Measurements from ENCODE around the gene TMBIM1.
A peak's percentile ranks its signal among the peaks of the same experiment; 100 is the strongest.
"Not testable (repeated sequence)": the region's sequence is repeated elsewhere in the genome, so short reads cannot be mapped to it uniquely, and the experiment has no call there.

TMBIM1 gene

GRCh38 chr2:218325566-218326160, 33.4 kb upstream of the TMBIM1 start:
- H3K27ac Mint-ChIP-seq, result peak overlapping the region in 1 of 2 donors; percentile 44
- H3K4me3 Mint-ChIP-seq, result no peak overlapping the region
- peaks cover 9 to 10% of the 10 kb centered on the region in 2 donors for H3K27me3 Mint-ChIP-seq
- DNase-seq (no peak), ATAC-seq (replicated peaks) (no peak)
- no peaks in the 10 kb centered on the region for H3K36me3 Mint-ChIP-seq (ENCODE audit: insufficient read depth)
- no peaks in the 10 kb centered on the region for H3K9me3 Mint-ChIP-seq
- peaks cover 16% of the 10 kb centered on the region in 2 donors for H3K4me1 Mint-ChIP-seq (ENCODE audit: low read depth in 2 of 2)

DNA sequence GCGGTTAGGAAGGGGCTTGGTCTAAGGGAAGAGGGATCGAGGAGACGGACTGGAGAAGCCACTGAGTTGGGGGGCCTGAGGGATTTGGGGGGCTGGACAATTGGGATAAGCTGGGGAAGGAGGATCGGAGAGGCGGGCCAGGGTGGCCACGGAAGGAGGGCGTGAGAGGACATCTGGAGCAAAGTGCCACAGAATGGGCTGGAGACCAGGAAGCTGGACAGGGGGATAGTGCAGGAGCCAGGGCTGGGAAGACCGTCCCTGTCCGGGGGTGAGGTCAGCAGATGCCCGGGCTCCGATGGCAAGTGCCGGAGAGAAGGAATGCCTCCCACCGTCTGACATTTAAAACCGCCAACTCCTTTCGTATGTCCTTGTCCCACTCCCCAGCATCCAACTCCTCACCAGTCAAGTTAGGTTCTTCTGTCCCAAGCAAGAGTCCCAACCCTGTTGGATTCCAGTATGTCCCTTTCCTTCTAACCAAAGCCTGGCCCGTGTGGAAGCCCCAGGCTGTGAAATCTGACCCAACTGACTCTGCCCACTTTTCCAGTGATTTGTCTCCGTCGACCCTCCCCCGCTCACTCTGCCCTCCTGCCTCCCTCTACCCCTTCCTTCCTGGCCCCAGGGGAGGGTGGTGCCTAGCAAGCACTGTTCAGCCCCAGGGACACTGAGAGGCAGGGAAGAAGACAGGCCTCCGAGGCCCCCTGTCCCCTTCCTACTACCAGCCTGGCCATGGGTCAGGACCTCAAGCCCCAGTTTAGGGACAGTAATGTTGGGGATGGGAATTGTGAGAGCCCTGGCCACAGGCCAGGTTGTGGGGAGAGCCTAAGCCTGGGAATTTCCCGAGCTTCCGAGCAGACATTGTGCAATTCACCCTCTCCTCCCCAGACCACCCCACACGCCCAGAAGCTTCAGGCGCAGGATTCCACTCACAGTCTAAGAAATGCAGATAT, 31.5 kb upstream of the TMBIM1 start:
- peak overlapping the region; percentile 79 to 81 for H3K4me3 Mint-ChIP-seq
- DNase-seq (no peak), ATAC-seq (replicated peaks) (no peak)
- peaks cover 3% of the 10 kb centered on the region for H3K36me3 Mint-ChIP-seq (ENCODE audit: insufficient read depth)
- peaks cover 9 to 10% of the 10 kb centered on the region in 2 donors for H3K27me3 Mint-ChIP-seq
- H3K9me3 Mint-ChIP-seq, result no peaks in the 10 kb centered on the region
- H3K27ac Mint-ChIP-seq, result peak overlapping the region in 1 of 2 donors; percentile 50
- H3K4me1 Mint-ChIP-seq (ENCODE audit: low read depth in 2 of 2), result peaks cover 14 to 16% of the 10 kb centered on the region in 2 donors

- peaks cover 9 to 10% of the 10 kb centered on the region in 2 donors for H3K27me3 Mint-ChIP-seq
- peak overlapping the region; percentile 79 to 81 for H3K4me3 Mint-ChIP-seq
- DNase-seq, result peak; percentile 27 to 46 (median 32)
- H3K27ac Mint-ChIP-seq, result peak overlapping the region; percentile 30 to 50
- H3K36me3 Mint-ChIP-seq (ENCODE audit: insufficient read depth), result peaks cover 3% of the 10 kb centered on the region
- H3K9me3 Mint-ChIP-seq, result no peaks in the 10 kb centered on the region
- peak; percentile 85 for ATAC-seq (replicated peaks)
- H3K4me1 Mint-ChIP-seq (ENCODE audit: low read depth in 2 of 2), result peaks cover 14 to 16% of the 10 kb centered on the region in 2 donors
Observed at GRCh38 chr2:218322768-218323525, 30.6 kb upstream of the TMBIM1 start.

DNA sequence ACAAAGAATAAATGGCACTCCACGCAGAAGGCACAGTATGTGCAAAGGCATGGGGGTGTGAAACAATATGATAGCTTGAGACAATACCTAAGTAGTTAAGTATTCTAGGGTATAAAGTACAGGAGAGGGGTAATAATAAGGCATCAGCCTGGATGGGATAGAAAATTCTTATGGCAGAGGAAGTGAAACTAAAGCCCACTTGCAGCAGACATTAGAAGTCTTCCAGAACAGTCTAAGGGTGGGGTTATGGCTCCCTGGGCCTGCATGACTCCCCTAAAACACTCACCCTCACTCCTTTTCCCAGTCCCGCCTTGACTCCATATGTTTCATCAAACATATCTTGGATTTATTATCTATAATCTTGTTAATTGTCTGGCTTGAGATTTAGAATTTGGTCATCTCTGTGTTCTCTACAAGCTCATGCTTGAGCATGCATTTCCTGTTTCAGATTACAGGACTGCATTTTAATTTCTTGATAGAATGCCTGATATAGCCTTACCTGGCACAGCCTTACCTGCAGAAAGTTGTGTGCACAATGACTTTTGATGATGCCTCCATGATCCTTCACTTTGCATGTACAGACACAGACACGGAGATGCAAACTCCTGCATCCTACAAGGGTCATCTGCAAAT, 28.5 kb upstream of the TMBIM1 start:
- Mint-ChIP-seq H3K27me3 (peaks cover 9 to 10% of the 10 kb centered on the region in 2 donors), H3K36me3 (ENCODE audit: insufficient read depth) (peaks cover 11% of the 10 kb centered on the region), H3K27ac (peak overlapping the region in 1 of 2 donors; percentile 16), H3K4me3 (no peak overlapping the region), H3K4me1 (ENCODE audit: low read depth in 2 of 2) (peaks cover 31% of the 10 kb centered on the region in 2 donors), H3K9me3 (no peaks in the 10 kb centered on the region)
- DNase-seq (no peak), ATAC-seq (replicated peaks) (no peak)

GRCh38 chr2:218319813-218320365, 27.6 kb upstream of the TMBIM1 start:
- DNase-seq (no peak), ATAC-seq (replicated peaks) (no peak)
- Mint-ChIP-seq H3K4me3 (no peak overlapping the region), H3K27ac (no peak overlapping the region), H3K36me3 (ENCODE audit: insufficient read depth) (peaks cover 11% of the 10 kb centered on the region), H3K27me3 (peaks cover 9 to 10% of the 10 kb centered on the region in 2 donors), H3K9me3 (no peaks in the 10 kb centered on the region), H3K4me1 (ENCODE audit: low read depth in 2 of 2) (peaks cover 34% of the 10 kb centered on the region in 2 donors)

- H3K4me1 Mint-ChIP-seq (ENCODE audit: low read depth in 2 of 2), result peaks cover 26 to 27% of the 10 kb centered on the region in 2 donors
- H3K36me3 Mint-ChIP-seq (ENCODE audit: insufficient read depth), result peaks cover 11% of the 10 kb centered on the region
- DNase-seq (no peak), ATAC-seq (replicated peaks) (no peak)
- no peaks in the 10 kb centered on the region for H3K27me3 Mint-ChIP-seq
- H3K27ac Mint-ChIP-seq, result peak overlapping the region in 1 of 2 donors; percentile 19
- no peaks in the 10 kb centered on the region for H3K9me3 Mint-ChIP-seq
- H3K4me3 Mint-ChIP-seq, result no peak overlapping the region
Observed at GRCh38 chr2:218318241-218318640, 25.9 kb upstream of the TMBIM1 start.

DNA sequence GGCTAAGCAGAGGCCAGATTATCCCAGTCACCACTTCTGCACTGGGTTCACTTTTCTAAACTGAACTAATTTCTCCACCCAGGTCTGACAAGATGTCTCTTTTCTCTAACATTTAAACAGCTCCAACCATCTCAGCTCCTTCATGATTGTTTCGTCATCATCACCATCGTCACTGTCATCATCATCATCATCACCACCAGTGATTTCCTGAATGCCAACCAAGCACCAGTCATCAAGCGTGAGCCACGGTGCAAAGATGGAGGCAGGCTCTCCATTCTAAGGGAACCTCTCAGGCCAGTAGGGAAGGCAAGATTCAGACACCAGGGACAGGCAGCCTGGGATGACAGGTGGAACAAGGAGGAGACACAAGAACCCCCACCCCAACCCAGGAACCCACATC, 25.5 kb upstream of the TMBIM1 start:
- no peak overlapping the region for H3K27ac Mint-ChIP-seq
- no peak for DNase-seq
- H3K4me1 Mint-ChIP-seq (ENCODE audit: low read depth in 2 of 2), result peaks cover 26 to 27% of the 10 kb centered on the region in 2 donors
- H3K27me3 Mint-ChIP-seq, result no peaks in the 10 kb centered on the region
- no peaks in the 10 kb centered on the region for H3K9me3 Mint-ChIP-seq
- H3K4me3 Mint-ChIP-seq, result no peak overlapping the region
- ATAC-seq (replicated peaks), result no peak
- H3K36me3 Mint-ChIP-seq (ENCODE audit: insufficient read depth), result peaks cover 11% of the 10 kb centered on the region

- H3K4me1 Mint-ChIP-seq (ENCODE audit: low read depth in 2 of 2), result peaks cover 21 to 22% of the 10 kb centered on the region in 2 donors
- H3K27ac Mint-ChIP-seq, result peak overlapping the region; percentile 3 to 86
- no peaks in the 10 kb centered on the region for H3K27me3 Mint-ChIP-seq
- H3K9me3 Mint-ChIP-seq, result no peaks in the 10 kb centered on the region
- DNase-seq (no peak), ATAC-seq (replicated peaks) (no peak)
- peaks cover 11% of the 10 kb centered on the region for H3K36me3 Mint-ChIP-seq (ENCODE audit: insufficient read depth)
- H3K4me3 Mint-ChIP-seq, result no peak overlapping the region
Observed at GRCh38 chr2:218317303-218317630, 25.0 kb upstream of the TMBIM1 start.

DNA sequence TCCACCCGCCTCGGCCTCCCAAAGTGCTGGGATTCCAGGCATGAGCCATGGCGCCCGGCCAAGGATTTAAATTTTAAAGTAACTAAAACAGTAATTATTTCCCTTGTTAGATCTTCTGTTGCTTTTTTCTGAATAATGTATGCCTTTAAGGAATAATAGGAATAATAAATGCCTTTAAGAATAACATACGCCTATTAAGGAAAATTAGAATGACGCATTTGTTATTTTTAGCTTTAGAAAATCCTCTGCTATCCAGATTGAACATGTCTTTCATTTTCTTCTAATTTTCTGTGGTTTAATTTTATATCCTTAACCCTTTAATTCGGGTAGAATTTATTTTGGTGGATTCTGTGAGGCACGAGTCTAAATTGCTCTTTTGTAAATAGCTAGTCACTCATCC, 23.1 kb upstream of the TMBIM1 start:
- Mint-ChIP-seq H3K4me3 (no peak overlapping the region), H3K4me1 (ENCODE audit: low read depth in 2 of 2) (peaks cover 19 to 20% of the 10 kb centered on the region in 2 donors), H3K27me3 (no peaks in the 10 kb centered on the region), H3K36me3 (ENCODE audit: insufficient read depth) (peaks cover 11% of the 10 kb centered on the region), H3K27ac (peak overlapping the region; percentile 85 to 86), H3K9me3 (no peaks in the 10 kb centered on the region)
- ATAC-seq (replicated peaks), result no peak
- DNase-seq, result no peak

- not testable (repeated sequence) for DNase-seq; H3K4me3 Mint-ChIP-seq; H3K27me3 Mint-ChIP-seq; H3K9me3 Mint-ChIP-seq; ATAC-seq (replicated peaks); H3K27ac Mint-ChIP-seq; H3K36me3 Mint-ChIP-seq (ENCODE audit: insufficient read depth)
- H3K4me1 Mint-ChIP-seq (ENCODE audit: low read depth in 2 of 2), result peaks cover 19 to 20% of the 10 kb centered on the region in 2 donors
Observed at GRCh38 chr2:218314764-218315163, 22.5 kb upstream of the TMBIM1 start.

- Mint-ChIP-seq H3K4me3 (no peak overlapping the region), H3K36me3 (ENCODE audit: insufficient read depth) (peaks cover 8% of the 10 kb centered on the region), H3K27me3 (no peaks in the 10 kb centered on the region), H3K4me1 (ENCODE audit: low read depth in 2 of 2) (peaks cover 19 to 20% of the 10 kb centered on the region in 2 donors), H3K27ac (no peak overlapping the region), H3K9me3 (no peaks in the 10 kb centered on the region)
- ATAC-seq (replicated peaks) (no peak), DNase-seq (no peak)
Observed at GRCh38 chr2:218313356-218313755, 21.1 kb upstream of the TMBIM1 start.

- no peak for ATAC-seq (replicated peaks)
- no peak overlapping the region for H3K27ac Mint-ChIP-seq
- H3K4me3 Mint-ChIP-seq, result no peak overlapping the region
- DNase-seq, result no peak
- peaks cover 16% of the 10 kb centered on the region in 2 donors for H3K4me1 Mint-ChIP-seq (ENCODE audit: low read depth in 2 of 2)
- peaks cover 0 to 8% of the 10 kb centered on the region in 2 donors for H3K27me3 Mint-ChIP-seq
- peaks cover 12% of the 10 kb centered on the region for H3K36me3 Mint-ChIP-seq (ENCODE audit: insufficient read depth)
- H3K9me3 Mint-ChIP-seq, result no peaks in the 10 kb centered on the region
Observed at GRCh38 chr2:218312267-218312756, 20.0 kb upstream of the TMBIM1 start.
